Measurements from ENCODE around the gene GABRR2.

The GABRR2 gene

GRCh38 chr6:89290401-89291155 is 24.5 kb downstream of the GABRR2 start:
- no peak for DNase-seq

- no peak for DNase-seq
Observed at GRCh38 chr6:89289710-89290109, 25.4 kb downstream of the GABRR2 start.

GRCh38 chr6:89287351-89288028 is 27.6 kb downstream of the GABRR2 start:
- DNase-seq: no peak

- no peak for DNase-seq
Observed at GRCh38 chr6:89286516-89286915, 28.6 kb downstream of the GABRR2 start.

GRCh38 chr6:89284963-89285735 is 29.9 kb downstream of the GABRR2 start:
- no peak for DNase-seq

GRCh38 chr6:89284081-89284480 is 31.0 kb downstream of the GABRR2 start:
- DNase-seq: no peak

GRCh38 chr6:89282749-89283148 is 32.4 kb downstream of the GABRR2 start:
- DNase-seq: no peak

- DNase-seq: peak; percentile 10 to 38
Observed at GRCh38 chr6:89281779-89282246, 33.3 kb downstream of the GABRR2 start.

GRCh38 chr6:89278956-89279355 is 36.1 kb downstream of the GABRR2 start:
- DNase-seq: no peak

- no peak for DNase-seq
Observed at GRCh38 chr6:89275900-89276299, 39.2 kb downstream of the GABRR2 start.

- no peak for DNase-seq
Observed at GRCh38 chr6:89273816-89274215, 41.3 kb downstream of the GABRR2 start.

- DNase-seq: no peak
Observed at GRCh38 chr6:89272596-89272995, 42.5 kb downstream of the GABRR2 start.

- DNase-seq: no peak
Observed at GRCh38 chr6:89270951-89271721, 44.0 kb downstream of the GABRR2 start.

- DNase-seq: no peak
Observed at GRCh38 chr6:89269981-89270380, 45.1 kb downstream of the GABRR2 start.

GRCh38 chr6:89269252-89269651 is 45.8 kb downstream of the GABRR2 start:
- no peak for DNase-seq

- DNase-seq: no peak
Observed at GRCh38 chr6:89268776-89269175, 46.3 kb downstream of the GABRR2 start.

GRCh38 chr6:89267918-89268317 is 47.2 kb downstream of the GABRR2 start:
- DNase-seq: no peak

GRCh38 chr6:89264296-89264695 is 50.8 kb downstream of the GABRR2 start:
- no peak for DNase-seq

- DNase-seq: no peak
Observed at GRCh38 chr6:89260832-89261231, 54.3 kb downstream of the GABRR2 start.

GRCh38 chr6:89260310-89260709 is 54.8 kb downstream of the GABRR2 start:
- no peak for DNase-seq

- no peak for DNase-seq
Observed at GRCh38 chr6:89258912-89259311, 56.2 kb downstream of the GABRR2 start.

GRCh38 chr6:89257781-89258180 is 57.3 kb downstream of the GABRR2 start:
- no peak for DNase-seq

GRCh38 chr6:89257346-89257745 is 57.8 kb downstream of the GABRR2 start:
- DNase-seq: no peak

Data from activated CD4-positive, alpha-beta T cell treated with anti-CD3 and anti-CD28 coated beads, Interleukin-2, amount 50 U/mL, for 4 hours (primary cell).